NAMALWA (cell line): Measurements from ENCODE around the gene C1orf159.

Experiments used
- DNase-seq: peaks from one replicate; pipeline ENCODE4 v3.0.0-alpha.2; 2015; ENCODE audit warnings: low spot score

C1orf159 gene

DNA sequence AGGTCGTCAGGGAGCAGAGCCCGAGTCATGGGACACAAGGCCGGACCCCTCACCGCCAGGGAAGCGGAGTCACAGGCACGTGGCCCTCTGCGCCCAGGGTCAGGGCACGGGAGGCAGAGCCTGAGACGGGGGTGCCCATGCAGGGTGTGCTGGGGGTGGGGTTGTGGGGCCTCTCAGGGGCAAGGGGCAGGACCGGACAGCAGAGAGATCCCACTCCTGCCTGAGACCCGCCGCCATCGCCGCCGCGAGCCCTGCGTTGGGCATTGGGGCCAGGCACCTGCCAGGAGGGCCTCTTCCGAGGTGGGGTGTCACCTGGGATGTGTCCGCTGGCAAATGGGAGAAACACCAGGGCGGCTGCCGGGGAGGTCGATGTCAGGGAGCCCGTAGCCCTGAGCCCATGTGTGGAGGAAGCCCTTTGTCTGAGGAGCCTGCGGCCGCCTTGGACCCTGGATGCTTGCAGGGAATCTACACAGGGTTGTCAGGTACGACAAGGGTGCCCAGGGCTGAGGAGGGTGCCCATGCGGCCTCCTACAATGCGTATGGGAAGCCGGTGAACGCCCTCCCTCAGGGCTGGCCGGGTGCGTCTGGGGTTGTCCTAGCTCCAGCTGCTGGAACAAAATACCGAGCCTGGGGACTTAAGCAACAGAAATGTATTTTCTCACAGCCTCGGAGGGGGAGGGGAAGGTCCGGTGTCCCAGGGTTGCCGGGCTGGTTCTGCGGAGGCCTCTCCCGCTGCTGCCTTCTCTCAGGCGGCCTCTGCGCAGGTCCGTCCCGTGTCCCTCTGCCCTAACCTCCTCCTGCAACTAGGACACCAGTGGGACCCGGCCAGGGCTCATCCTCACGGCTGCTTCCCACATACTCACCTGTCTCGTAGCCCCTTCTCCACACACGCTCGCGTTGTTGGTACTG, 16.4 kb upstream of the C1orf159 start:
- no peak for DNase-seq

DNA sequence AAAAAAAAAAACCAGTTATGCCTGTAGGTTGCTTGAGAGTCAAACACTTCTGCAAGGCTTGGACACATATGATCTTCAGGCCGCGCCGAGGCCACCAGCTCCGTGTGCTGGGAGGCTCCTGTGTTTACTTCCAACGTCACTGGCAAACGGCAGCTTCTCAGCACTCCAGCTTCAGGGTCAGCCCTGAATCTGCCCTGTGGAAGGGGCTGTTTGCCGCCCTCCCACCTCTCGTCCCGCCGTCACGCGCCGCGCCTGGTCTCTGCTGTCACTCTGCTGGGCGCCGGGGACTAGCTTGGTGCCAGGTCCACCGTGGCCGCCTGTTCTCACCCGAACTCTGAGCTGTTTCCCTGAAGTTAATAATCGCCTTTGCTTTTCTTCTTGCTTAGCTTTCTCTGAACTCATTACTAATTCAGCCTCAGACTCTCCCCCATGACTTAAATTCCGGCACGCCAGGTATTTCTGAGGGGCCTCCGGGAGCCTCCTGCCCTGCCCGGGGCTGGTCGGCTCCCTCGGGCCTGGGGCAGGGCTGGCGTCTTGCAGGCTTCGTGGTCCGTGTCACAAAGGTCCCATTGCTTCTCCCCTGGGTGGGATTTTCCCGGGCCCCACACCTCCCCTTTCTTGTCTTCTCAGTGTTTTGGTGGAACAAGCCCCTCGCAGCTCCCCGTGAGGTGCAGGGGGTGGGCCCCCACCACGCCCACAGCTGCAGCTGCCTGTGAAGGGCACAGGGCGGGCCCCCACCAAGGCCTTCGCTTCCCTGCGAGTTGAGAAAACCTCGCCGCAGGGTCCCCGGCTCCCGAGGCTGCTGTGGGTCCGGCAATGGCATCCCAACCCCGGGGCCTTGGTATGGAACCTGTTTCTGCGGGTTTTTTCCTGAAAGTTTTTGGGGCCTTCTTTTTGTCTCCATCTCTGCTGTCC, 14.6 kb upstream of the C1orf159 start:
- no peak for DNase-seq

DNA sequence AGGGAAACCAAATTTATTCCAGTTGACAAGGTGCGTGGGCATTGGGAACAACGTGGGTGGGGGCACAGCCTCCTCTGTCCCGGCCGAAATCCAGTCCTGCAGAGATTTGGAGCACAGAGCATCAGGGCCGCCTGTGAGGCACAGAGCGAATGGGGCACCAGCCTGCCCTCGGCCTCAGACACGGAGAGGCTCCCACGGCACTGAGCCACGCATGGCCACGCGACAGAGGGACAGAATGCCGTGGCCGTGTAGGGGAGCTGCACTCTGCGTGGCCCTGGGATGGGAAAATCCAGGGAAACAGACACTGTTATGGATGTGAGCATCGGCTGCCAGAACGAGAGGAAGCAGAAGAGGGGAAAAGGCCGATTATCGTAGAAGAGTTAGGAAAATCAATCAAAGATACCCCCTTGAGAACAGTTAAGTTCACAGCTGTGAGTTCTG, 13.5 kb upstream of the C1orf159 start:
- DNase-seq: no peak

DNA sequence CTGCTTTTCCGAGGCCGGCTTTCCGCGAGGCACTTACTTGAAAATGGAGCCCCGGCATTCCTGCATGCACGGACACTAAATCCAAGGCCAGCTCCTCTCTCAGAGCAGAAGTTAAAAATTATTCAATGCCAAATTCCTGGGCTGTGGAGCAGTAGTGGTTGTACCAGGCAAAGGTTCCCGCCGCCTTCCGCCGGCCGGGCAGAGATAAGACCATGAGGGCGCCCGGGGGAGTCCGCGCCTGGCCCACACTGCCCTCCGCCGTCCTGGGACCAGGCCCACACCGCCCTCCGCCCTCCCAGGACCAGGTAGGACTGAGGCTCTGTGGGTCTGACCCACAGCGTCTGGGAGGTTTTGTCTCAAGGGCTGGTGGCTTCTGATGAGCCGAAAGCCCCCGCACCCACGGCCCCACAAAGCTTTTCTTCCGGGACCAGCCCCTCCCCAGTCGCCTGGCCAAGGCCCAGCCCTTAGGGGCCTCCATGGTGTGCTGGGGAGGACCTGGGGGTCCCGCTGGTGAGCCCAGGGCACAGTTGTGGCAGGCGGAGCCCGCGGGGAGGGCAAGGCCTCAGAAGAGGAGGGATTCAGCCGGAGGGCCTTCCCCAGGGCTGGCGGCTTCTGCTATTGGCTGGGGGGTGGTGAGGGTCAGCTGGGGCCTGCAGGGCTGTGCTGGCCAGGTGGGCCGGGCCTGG, 12.7 kb upstream of the C1orf159 start:
- no peak for DNase-seq

GRCh38 chr1:1127551-1128451, 11.9 kb upstream of the C1orf159 start:
- DNase-seq: no peak

- DNase-seq: no peak
Observed at GRCh38 chr1:1125945-1126344, 10.1 kb upstream of the C1orf159 start.

GRCh38 chr1:1124786-1125642, 9.1 kb upstream of the C1orf159 start:
- peak; percentile 15 for DNase-seq

DNA sequence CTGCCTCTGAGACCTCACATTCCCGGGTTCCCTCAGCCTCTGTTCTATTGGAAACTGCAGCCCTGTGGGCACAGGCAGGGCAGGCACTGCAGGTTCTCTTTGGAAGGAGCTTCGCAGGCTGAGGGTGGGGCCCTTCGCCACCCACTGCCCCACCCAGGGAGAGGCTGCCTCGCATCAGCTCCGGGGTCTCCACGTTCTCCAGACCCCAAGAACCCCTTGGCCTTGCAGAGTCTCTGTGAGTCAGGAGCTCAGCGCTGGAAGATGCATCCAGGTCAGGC, 8.6 kb upstream of the C1orf159 start:
- no peak for DNase-seq

DNA sequence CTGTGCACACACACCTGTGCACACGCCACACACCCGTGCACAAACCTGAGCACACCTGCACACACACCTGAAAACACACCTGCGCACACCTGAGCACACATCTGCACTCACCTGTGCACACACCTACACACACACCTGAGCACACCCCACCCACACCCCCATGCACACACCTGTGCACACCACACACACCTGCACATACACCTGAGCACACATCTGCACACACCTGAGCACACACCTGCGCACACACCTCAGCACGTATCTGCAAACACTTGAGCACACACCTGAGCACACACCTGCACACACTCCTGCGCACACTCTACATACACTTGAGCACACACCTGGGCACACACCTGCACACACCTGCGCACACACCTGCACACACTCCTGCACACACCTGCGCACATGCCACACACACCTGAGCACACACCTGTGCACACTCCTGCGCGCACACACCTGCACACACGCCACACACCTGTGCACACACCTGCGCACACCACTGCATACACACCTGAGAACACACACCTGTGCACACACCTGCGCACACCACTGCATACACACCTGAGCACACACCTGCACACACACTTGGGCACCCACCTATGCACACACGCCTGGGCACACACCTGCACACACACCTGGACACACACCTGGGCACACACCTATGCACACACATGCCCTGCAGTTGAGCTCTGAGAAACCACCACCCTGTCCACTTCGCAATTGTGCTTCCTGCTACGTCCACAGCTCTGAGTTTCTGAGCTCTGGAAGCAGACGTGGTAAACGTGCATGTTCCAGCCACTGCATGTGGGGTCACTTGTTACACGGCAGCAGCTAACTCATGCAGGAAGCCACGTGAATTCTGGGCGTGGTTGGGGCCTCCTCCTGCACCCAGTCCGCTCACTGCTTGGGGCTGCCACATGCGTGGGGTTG, 8.0 kb upstream of the C1orf159 start:
- peak; percentile 64 for DNase-seq

DNA sequence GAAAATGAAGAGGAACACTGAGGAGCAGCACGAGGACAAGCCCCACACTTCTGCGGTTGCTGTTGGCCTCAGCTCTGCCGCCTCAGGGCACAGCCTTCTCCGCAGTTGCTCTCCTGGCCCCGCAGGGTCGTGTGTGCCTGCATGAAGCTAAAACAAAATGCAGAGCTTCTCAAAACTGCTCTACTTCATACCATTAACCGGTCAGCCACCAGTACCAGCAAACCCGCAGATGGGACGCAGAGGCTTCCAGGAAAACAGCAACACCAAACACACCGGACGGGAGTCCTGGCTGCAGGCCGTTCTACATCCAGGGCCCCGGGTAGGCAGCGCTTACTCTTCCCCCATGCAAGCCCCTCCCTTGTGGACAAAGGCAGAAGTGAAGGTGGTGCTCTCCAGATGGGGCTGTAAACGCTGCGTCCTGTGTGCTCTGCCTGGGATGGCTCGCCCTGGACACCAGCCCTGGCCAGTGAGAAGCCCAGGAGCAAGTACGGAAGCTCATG, 7.1 kb upstream of the C1orf159 start:
- DNase-seq: peak; percentile 59

- peak; percentile 87 for DNase-seq
Observed at GRCh38 chr1:1122078-1122811, 6.4 kb upstream of the C1orf159 start.

- DNase-seq: peak; percentile 4
Observed at GRCh38 chr1:1121611-1122077, 5.8 kb upstream of the C1orf159 start.

DNA sequence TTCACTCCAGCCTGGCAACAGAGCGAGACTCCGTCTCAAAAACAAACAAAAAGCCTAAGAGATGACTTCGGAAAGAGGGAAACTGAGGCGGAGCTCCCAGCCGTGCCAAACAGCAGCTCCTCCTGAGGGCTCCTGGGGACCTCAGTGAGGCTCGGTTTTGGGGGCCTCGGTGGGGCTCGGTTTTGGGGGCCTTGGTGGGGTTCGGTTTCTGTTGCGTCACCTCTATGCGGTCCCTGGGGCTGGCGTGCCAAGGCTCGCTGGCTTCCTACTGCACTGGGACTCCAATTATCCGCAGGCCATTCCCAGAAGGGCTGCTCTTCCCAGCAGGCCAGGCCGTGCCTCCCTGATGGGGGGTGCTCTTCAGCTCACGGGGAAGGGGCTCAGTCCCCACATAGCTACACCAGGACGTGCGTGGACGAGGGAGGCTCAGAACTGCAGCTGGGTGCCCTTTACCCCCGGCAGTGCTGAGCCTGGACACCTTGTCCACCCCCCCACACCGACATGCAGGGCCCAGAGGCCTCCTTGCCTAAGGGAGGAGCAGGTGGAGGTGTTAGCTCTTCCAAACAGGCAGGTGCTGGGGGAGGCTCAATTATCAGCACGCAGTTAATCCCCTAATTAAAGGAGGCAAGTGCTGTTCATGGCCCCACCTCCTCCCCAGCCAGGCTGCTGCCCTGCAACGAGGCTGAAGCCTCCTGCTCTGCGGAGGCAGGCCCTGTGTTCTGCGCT, 5.1 kb upstream of the C1orf159 start:
- DNase-seq: peak; percentile 17

- no peak for DNase-seq
Observed at GRCh38 chr1:1120096-1120495, 4.2 kb upstream of the C1orf159 start.

GRCh38 chr1:1119272-1119890, 3.5 kb upstream of the C1orf159 start:
- no peak for DNase-seq

GRCh38 chr1:1118876-1119220, 3.0 kb upstream of the C1orf159 start:
- DNase-seq: peak; percentile 9
